Glutamatergic neuron (in vitro differentiated cells): Measurements from ENCODE around the gene SAXO2. TPM values are rescaled to one million over a fixed set of nuclear protein-coding genes. Genes with fewer than 3 reads are reported as not detected.
"Not testable (repeated sequence)": the region's sequence is repeated elsewhere in the genome, so short reads cannot be mapped to it uniquely, and the experiment has no call there.

Experiments
- DNase-seq: peaks from one replicate; pipeline ENCODE4 v3.0.0; 2022
- H3K27ac Mint-ChIP-seq: one replicate; pipeline ENCODE4 v1.8.0; 2020; ENCODE audit warnings: mild to moderate bottlenecking, mixed read lengths, inconsistent platforms; ENCODE audit not compliant: unreplicated experiment
- H3K27me3 Mint-ChIP-seq: one replicate; pipeline ENCODE4 v1.8.0; 2020; ENCODE audit warnings: mild to moderate bottlenecking, moderate library complexity, mixed read lengths, inconsistent platforms; ENCODE audit not compliant: unreplicated experiment
- H3K36me3 Mint-ChIP-seq: one replicate; pipeline ENCODE4 v1.8.0; 2020; ENCODE audit warnings: mild to moderate bottlenecking, mixed read lengths, inconsistent platforms; ENCODE audit not compliant: unreplicated experiment
- H3K4me1 Mint-ChIP-seq: one replicate; pipeline ENCODE4 v1.8.0; 2020; ENCODE audit warnings: mild to moderate bottlenecking, low read depth, mixed read lengths, inconsistent platforms; ENCODE audit not compliant: unreplicated experiment
- H3K4me3 Mint-ChIP-seq: one replicate; pipeline ENCODE4 v1.8.0; 2020; ENCODE audit warnings: mild to moderate bottlenecking, mixed read lengths, inconsistent platforms; ENCODE audit not compliant: unreplicated experiment
- H3K9me3 Mint-ChIP-seq: one replicate; pipeline ENCODE4 v1.8.0; 2020; ENCODE audit warnings: mild to moderate bottlenecking, moderate library complexity, mixed read lengths, inconsistent platforms; ENCODE audit not compliant: unreplicated experiment
- total RNA-seq: library from RNA; stranded (reverse); fragmentation: NEBNext Ultra II Directional; extraction: Animal tissue kit (Norgen Biotek cat#: 25700); gene quantifications from one replicate; pipeline ENCODE4 v1.2.1, GENCODE V29; 2021; ENCODE audit not compliant: unreplicated experiment
- TF ChIP-seq, protein P1 (sequence below): fragments of 200-600 bp; sonication (generic); IDR thresholded peaks from one replicate; pipeline ENCODE4 v1.5.0; 2021; ENCODE audit not compliant: partially characterized antibody, unreplicated experiment

The SAXO2 gene
- total RNA-seq, 1 donor from 2014 or later = 0.20 TPM

DNA sequence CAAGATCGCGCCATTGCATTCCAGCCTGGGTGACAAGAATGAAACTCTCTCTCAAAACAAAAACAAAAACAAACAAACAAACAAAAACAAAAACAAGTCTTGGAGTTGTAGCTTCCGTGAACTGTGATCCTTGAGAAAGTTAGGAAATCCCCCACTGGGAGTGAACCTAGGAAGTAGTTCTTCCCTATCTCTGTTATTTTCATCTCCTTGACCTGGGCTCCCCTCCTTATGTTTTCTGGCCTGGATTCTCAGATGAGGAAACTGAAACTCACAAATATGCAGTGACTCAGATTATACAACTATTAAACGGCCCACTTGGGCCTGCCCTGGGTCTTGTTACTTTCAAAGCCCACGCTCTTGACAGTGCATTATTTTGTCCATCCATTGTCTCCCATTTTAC lies 29.7 kb downstream of the SAXO2 start:
- TF ChIP-seq, protein P1, sequence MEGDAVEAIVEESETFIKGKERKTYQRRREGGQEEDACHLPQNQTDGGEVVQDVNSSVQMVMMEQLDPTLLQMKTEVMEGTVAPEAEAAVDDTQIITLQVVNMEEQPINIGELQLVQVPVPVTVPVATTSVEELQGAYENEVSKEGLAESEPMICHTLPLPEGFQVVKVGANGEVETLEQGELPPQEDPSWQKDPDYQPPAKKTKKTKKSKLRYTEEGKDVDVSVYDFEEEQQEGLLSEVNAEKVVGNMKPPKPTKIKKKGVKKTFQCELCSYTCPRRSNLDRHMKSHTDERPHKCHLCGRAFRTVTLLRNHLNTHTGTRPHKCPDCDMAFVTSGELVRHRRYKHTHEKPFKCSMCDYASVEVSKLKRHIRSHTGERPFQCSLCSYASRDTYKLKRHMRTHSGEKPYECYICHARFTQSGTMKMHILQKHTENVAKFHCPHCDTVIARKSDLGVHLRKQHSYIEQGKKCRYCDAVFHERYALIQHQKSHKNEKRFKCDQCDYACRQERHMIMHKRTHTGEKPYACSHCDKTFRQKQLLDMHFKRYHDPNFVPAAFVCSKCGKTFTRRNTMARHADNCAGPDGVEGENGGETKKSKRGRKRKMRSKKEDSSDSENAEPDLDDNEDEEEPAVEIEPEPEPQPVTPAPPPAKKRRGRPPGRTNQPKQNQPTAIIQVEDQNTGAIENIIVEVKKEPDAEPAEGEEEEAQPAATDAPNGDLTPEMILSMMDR = no peak
- Mint-ChIP-seq H3K27me3 (no peaks in the 10 kb centered on the region), H3K27ac (no peak overlapping the region), H3K4me1 (no peaks in the 10 kb centered on the region), H3K9me3 (peaks cover 3% of the 10 kb centered on the region), H3K36me3 (no peaks in the 10 kb centered on the region), H3K4me3 (no peak overlapping the region)
- DNase-seq = no peak

DNA sequence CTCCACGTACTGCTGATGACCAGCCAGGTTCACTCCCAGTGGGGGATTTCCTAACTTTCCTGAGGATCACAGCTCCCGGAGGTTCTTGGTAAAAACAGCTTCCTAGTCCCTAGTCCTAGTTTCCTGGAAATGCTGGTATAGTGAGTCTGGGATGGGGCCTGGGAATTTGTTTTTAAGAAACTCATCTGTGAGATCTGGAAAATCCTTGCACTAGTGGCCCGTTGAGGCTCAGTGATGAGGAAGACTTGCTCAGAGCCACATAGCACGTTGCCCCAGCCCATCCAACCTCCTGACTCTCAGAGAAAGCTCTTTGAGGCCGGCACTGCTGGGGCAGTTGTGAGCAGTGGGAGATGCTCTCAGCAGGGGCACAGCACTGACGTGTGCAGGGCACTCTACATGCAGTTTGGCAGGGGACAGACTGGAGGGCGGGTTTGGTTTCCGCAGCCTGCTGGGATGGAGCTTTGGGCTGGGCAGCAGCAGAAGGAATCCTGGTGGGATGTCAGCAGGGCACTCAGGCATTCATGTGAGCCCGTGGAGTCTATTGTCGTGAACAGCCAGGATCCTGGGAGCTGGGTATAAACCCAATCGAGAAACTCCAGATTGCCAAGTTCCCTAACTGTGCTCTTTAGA lies 31.6 kb downstream of the SAXO2 start:
- H3K27me3 Mint-ChIP-seq = peaks cover 5% of the 10 kb centered on the region
- no peak for DNase-seq
- no peaks in the 10 kb centered on the region for H3K36me3 Mint-ChIP-seq
- peaks cover 4% of the 10 kb centered on the region for H3K9me3 Mint-ChIP-seq
- peaks cover 3% of the 10 kb centered on the region for H3K4me1 Mint-ChIP-seq
- TF ChIP-seq, protein P1 = no peak
- H3K27ac Mint-ChIP-seq = no peak overlapping the region
- H3K4me3 Mint-ChIP-seq = no peak overlapping the region

DNA sequence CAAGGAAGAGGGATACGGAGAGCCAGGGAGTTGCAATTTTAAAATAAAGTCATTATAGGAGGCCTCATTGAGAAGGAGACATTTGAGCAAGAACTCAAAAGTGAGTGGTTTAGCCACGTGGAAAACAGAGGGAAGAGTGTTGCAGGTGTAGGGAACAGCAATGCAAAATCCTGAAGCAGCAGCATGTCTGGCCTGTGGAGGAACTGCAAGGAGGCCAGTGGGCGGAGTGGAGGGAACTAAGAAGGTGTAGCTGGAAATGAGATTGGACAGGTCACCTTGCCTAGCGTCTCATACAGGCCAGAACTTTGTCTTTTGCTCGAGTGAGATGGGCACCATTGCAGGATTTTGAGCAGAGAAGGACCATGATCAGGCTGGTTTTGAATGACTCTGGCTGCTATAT lies 34.9 kb downstream of the SAXO2 start:
- Mint-ChIP-seq H3K27ac (no peak overlapping the region), H3K36me3 (no peaks in the 10 kb centered on the region), H3K9me3 (peaks cover 7% of the 10 kb centered on the region), H3K4me1 (peaks cover 20% of the 10 kb centered on the region), H3K4me3 (no peak overlapping the region), H3K27me3 (peaks cover 5% of the 10 kb centered on the region)
- TF ChIP-seq, protein P1 = no peak
- no peak for DNase-seq

DNA sequence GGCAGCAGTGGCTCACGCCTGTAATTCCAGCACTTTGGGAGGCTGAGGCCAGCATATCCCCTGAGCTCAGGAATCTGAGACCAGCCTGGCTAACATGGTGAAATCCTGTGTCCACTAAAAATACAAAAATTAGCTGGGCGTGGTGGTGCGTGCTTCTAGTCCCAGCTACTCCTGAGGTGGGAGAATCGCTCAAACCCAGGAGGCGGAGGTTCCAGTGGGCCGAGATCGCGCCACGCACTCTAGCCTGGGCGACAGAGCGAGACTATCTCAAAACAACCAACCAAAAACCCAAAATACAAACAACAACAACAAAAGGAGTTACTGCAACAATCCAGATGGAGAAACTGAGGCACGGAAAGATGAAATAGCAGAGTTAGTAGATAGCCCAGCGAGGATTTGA lies 35.4 kb downstream of the SAXO2 start:
- Mint-ChIP-seq H3K36me3 (no peaks in the 10 kb centered on the region), H3K27ac (no peak overlapping the region), H3K9me3 (peaks cover 8% of the 10 kb centered on the region), H3K4me3 (no peak overlapping the region), H3K27me3 (peaks cover 7% of the 10 kb centered on the region), H3K4me1 (peaks cover 20% of the 10 kb centered on the region)
- TF ChIP-seq, protein P1 = no peak
- DNase-seq = no peak

DNA sequence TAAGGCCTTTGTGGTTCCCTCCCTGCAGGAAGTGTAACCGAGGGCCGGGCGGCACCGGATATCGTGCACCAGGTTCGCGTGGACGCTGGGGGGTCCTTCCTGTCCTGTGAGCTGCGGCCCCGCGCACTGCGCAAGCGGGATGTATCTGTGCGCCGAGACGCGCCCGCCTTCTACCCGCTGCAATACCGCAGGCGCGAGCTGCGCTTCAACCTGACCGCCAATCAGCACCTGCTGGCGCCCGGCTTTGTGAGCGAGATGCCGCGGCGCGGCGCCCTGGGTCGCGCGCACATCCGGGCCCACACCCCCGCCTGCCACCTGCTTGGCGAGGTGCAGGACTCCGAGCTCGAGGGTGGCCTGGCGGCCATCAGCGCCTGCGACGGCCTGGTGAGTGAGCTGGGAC lies 35.9 kb downstream of the SAXO2 start:
- TF ChIP-seq, protein P1 = no peak
- DNase-seq = no peak
- H3K27ac Mint-ChIP-seq = no peak overlapping the region
- peaks cover 8% of the 10 kb centered on the region for H3K9me3 Mint-ChIP-seq
- H3K36me3 Mint-ChIP-seq = no peaks in the 10 kb centered on the region
- no peak overlapping the region for H3K4me3 Mint-ChIP-seq
- peaks cover 21% of the 10 kb centered on the region for H3K4me1 Mint-ChIP-seq
- H3K27me3 Mint-ChIP-seq = peaks cover 9% of the 10 kb centered on the region

DNA sequence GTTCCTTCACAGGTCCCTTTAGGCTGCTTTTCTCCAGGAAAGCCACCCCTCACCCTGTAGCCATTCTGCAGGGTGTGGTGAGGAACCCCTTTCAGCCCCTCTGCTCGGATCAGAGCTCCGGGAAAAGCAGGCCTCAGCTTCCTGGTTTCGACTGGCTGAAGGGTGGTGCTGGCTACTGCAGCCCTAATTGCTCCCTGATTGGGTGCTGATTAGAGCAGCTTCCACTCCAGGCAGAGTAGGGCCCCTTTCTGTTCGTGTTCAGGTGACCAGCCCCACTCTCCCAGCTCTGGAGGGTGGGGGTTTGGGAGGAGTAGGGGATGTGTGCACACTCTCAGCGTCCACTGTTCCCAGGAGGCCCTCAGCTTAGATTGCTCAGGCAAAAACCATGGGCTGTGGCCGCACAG lies 36.9 kb downstream of the SAXO2 start:
- DNase-seq, H3K4me3 Mint-ChIP-seq, H3K36me3 Mint-ChIP-seq, H3K27ac Mint-ChIP-seq, H3K27me3 Mint-ChIP-seq, H3K9me3 Mint-ChIP-seq: not testable (repeated sequence)
- peaks cover 22% of the 10 kb centered on the region for H3K4me1 Mint-ChIP-seq

DNA sequence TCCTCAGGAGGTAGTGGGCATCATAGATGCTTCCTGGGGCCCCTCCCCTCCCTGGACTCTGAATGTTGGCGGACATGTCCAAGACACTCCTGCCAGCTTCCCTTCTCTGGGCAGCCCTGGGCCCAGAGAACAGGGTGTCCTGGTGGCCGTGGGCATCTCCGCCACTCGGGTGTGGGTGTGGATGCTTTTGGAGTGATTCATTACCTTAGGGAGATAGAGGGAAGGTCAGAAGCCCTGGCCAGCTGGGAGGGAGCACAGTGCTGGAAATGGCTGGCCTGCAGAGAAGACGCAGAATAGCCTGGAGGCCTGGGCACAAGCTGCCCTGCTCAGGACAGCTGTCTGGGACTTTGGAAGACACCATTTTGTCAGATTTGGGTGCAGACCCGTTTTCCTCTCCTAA lies 37.7 kb downstream of the SAXO2 start:
- H3K9me3 Mint-ChIP-seq, H3K36me3 Mint-ChIP-seq, H3K27me3 Mint-ChIP-seq: not testable (repeated sequence)
- Mint-ChIP-seq H3K27ac (peak overlapping the region; percentile 92), H3K4me1 (peaks cover 25% of the 10 kb centered on the region), H3K4me3 (peak overlapping the region; percentile 20)
- peak; percentile 40 for DNase-seq
